Esophagus muscularis mucosa (tissue), 4 donors: ENCODE measurements around the gene TRIM24. TPM values are rescaled to one million over a fixed set of nuclear protein-coding genes. Genes with fewer than 3 reads are reported as not detected.
"Not testable (repeated sequence)": the region's sequence is repeated elsewhere in the genome, so short reads cannot be mapped to it uniquely, and the experiment has no call there.

Source experiments
- DNase-seq: peaks from one replicate; pipeline ENCODE4 v3.0.0-alpha.2; 2017; ENCODE audit errors: extremely low spot score
- H3K27ac ChIP-seq, 4 donors: fragments of 200-600 bp; sonication (generic); replicated peaks in 1 of 4; 1 replicate in 3 of 4; 2 replicates in 1 of 4; pipeline ENCODE4 v1.5.1; 2016 to 2019; ENCODE audit warnings: mild to moderate bottlenecking in 1 of 4
- H3K27me3 ChIP-seq, 4 donors: fragments of 200-600 bp; sonication (generic); one replicate each; pipeline versions ENCODE4 v1.5.1 to v1.6.0; 2016 to 2019
- H3K36me3 ChIP-seq, 4 donors: fragments of 200-600 bp; sonication (generic); one replicate each; pipeline ENCODE4 v1.5.1; 2016 to 2019
- H3K4me1 ChIP-seq, 4 donors: fragments of 200-600 bp; sonication (generic); one replicate each; pipeline ENCODE4 v1.5.1; 2016 to 2019
- H3K4me3 ChIP-seq, 4 donors: fragments of 200-600 bp; sonication (generic); 1 replicate in 2 of 4; 2 replicates in 2 of 4; pipeline ENCODE4 v1.5.1; 2016 to 2019; ENCODE audit warnings: mild to moderate bottlenecking in 4 of 4, moderate library complexity in 1 of 4
- H3K9me3 ChIP-seq, 4 donors: fragments of 200-600 bp; sonication (generic); 1 replicate in 3 of 4; 2 replicates in 1 of 4; pipeline ENCODE4 v1.5.1; 2016 to 2019
- EP300 ChIP-seq: sonication (generic); formaldehyde crosslinking; IDR thresholded peaks from one replicate; pipeline ENCODE4 v1.6.1; 2017; ENCODE audit warnings: antibody characterized with exemption
- POLR2A ChIP-seq: fragments of 450-650 bp; IDR thresholded peaks from one replicate; pipeline ENCODE4 v1.6.1; 2017; ENCODE audit warnings: antibody characterized with exemption, moderate library complexity, mild to moderate bottlenecking, low read depth
- POLR2AphosphoS5 ChIP-seq, 2 donors: sonication (generic); formaldehyde crosslinking; IDR thresholded peaks; one replicate each; pipeline ENCODE4 v1.6.1; 2017; ENCODE audit warnings: antibody characterized with exemption in 2 of 2
- WGBS: methylation state at CpG from one replicate; pipeline ENCODE4 v1.1.5; 2018; 5-methylcytosine and 5-hydroxymethylcytosine counted together
- intact Hi-C: fragments of 100-400 bp; cut with DNase I; formaldehyde crosslinking; loops from one replicate; pipeline ENCODE4 v1.15.1; 2023
- total RNA-seq, 4 donors: library from RNA; depleted of rRNA; stranded (reverse); fragments of >200 nt; gene quantifications; one replicate each; pipeline versions ENCODE4 v1.1.0 to v1.2.1, GENCODE V29; 2016
- TF ChIP-seq, protein P1 (sequence below), 3 experiments: fragments of 200-600 bp in 2 of 3; fragments of 450-650 bp in 1 of 3; sonication (generic) in 2 of 3; IDR thresholded peaks; one replicate each; pipeline ENCODE4 v1.5.1; 2017 to 2019; ENCODE audit warnings: antibody characterized with exemption in 3 of 3, mild to moderate bottlenecking in 2 of 3, moderate library complexity in 1 of 3

TRIM24 gene
- total RNA-seq, 4 donors from 2014 or later: 8.7 to 15.6 (median 13.1) TPM

DNA sequence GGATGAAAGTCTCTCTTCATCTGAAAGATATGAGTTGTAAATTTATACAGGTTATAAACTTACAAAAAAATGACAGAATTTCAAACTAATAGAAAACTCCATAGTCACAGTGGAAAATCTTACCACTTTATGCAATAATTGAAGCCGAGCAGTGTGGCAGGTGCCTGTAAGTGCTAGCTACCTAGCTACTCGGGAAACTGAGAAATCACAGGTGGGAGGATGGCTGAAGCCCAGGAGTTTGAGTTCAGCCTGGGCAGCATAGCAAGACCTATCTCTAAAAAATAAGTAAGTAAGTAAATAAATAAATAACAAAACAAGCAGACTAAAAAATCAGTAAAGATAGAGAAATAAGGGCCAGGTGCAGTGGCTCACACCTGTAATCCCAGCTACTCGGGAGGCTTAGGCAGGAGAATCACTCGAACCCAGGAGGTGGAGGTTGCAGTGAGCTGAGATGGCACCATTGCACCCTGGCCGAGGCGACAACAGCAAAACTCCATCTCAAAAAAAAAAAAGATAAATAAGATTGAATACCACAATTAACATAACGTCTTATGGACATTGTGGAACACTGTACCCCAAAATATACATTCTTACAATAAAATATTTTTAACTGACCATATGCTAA lies 61.9 kb downstream of the TRIM24 start:
- 96% methylated on average over 7 of the region's 7 CpGs for WGBS
- TF ChIP-seq, protein P1, sequence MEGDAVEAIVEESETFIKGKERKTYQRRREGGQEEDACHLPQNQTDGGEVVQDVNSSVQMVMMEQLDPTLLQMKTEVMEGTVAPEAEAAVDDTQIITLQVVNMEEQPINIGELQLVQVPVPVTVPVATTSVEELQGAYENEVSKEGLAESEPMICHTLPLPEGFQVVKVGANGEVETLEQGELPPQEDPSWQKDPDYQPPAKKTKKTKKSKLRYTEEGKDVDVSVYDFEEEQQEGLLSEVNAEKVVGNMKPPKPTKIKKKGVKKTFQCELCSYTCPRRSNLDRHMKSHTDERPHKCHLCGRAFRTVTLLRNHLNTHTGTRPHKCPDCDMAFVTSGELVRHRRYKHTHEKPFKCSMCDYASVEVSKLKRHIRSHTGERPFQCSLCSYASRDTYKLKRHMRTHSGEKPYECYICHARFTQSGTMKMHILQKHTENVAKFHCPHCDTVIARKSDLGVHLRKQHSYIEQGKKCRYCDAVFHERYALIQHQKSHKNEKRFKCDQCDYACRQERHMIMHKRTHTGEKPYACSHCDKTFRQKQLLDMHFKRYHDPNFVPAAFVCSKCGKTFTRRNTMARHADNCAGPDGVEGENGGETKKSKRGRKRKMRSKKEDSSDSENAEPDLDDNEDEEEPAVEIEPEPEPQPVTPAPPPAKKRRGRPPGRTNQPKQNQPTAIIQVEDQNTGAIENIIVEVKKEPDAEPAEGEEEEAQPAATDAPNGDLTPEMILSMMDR (IDR thresholded peaks at IDR 0.05): no peak
- no peak for TF ChIP-seq POLR2AphosphoS5 (IDR thresholded peaks at IDR 0.05)
- TF ChIP-seq EP300: no peak
- no peak for TF ChIP-seq POLR2A
- DNase-seq: no peak
- no peak overlapping the region for H3K27ac ChIP-seq
- no peaks in the 10 kb centered on the region for H3K27me3 ChIP-seq
- H3K36me3 ChIP-seq: peaks cover 20 to 48% (median 36%) of the 10 kb centered on the region in 4 donors
- H3K9me3 ChIP-seq: peaks cover 0 to 9% (median 3%) of the 10 kb centered on the region in 4 donors
- intact Hi-C loops: no loop called here
- H3K4me1 ChIP-seq: no peaks in the 10 kb centered on the region
- H3K4me3 ChIP-seq: no peak overlapping the region

- Histone ChIP-seq H3K4me1 (no peaks in the 10 kb centered on the region), H3K9me3 (peaks cover 0 to 23% (median 18%) of the 10 kb centered on the region in 4 donors), H3K36me3 (peaks cover 21 to 51% (median 37%) of the 10 kb centered on the region in 4 donors), H3K27me3 (no peaks in the 10 kb centered on the region), H3K4me3 (no peak overlapping the region), H3K27ac (no peak overlapping the region)
- 93% methylated on average over 2 of the region's 2 CpGs for WGBS
- intact Hi-C loops: no loop called here
- DNase-seq: no peak
- TF ChIP-seq POLR2AphosphoS5 (IDR thresholded peaks at IDR 0.05) (no peak), EP300 (no peak), POLR2A (no peak)
- TF ChIP-seq, protein P1 (IDR thresholded peaks at IDR 0.05): no peak
These were observed 64.2 kb downstream of the TRIM24 start for GRCh38 chr7:138524259-138524658.

- no peak for DNase-seq
- Histone ChIP-seq H3K4me1 (no peaks in the 10 kb centered on the region), H3K36me3 (peaks cover 11 to 42% (median 34%) of the 10 kb centered on the region in 4 donors), H3K4me3 (no peak overlapping the region), H3K27ac (no peak overlapping the region), H3K27me3 (no peaks in the 10 kb centered on the region), H3K9me3 (peaks cover 0 to 23% (median 18%) of the 10 kb centered on the region in 4 donors)
- intact Hi-C loops: no loop called here
- TF ChIP-seq POLR2A (no peak), POLR2AphosphoS5 (IDR thresholded peaks at IDR 0.05) (no peak), EP300 (no peak)
- TF ChIP-seq, protein P1 (IDR thresholded peaks at IDR 0.05): no peak
- WGBS: 96% methylated on average over 3 of the region's 3 CpGs
These were observed 65.7 kb downstream of the TRIM24 start for GRCh38 chr7:138525757-138526156.

- H3K27ac ChIP-seq: no peak overlapping the region
- TF ChIP-seq POLR2AphosphoS5 (IDR thresholded peaks at IDR 0.05) (no peak), EP300 (no peak), POLR2A (no peak)
- TF ChIP-seq, protein P1 (IDR thresholded peaks at IDR 0.05): no peak
- peaks cover 0 to 23% (median 18%) of the 10 kb centered on the region in 4 donors for H3K9me3 ChIP-seq
- intact Hi-C loops: no loop called here
- H3K4me3 ChIP-seq: no peak overlapping the region
- no peaks in the 10 kb centered on the region for H3K27me3 ChIP-seq
- DNase-seq: no peak
- no peaks in the 10 kb centered on the region for H3K4me1 ChIP-seq
- WGBS: 97% methylated on average over 5 of the region's 5 CpGs
- H3K36me3 ChIP-seq: peaks cover 11 to 40% (median 35%) of the 10 kb centered on the region in 4 donors
These were observed 67.7 kb downstream of the TRIM24 start for GRCh38 chr7:138527746-138528223.

- DNase-seq: not testable (repeated sequence)
- peaks cover 24 to 41% (median 26%) of the 10 kb centered on the region in 4 donors for H3K36me3 ChIP-seq
These were observed 76.8 kb downstream of the TRIM24 start for GRCh38 chr7:138536833-138537232.

More at GRCh38 chr7:138536833-138537232, 76.8 kb downstream of the TRIM24 start:
- intact Hi-C loops, H3K27ac ChIP-seq, H3K9me3 ChIP-seq, H3K27me3 ChIP-seq, H3K4me1 ChIP-seq, H3K4me3 ChIP-seq: not testable (repeated sequence)
- WGBS: over 99% methylated on average over 19 of the region's 20 CpGs
